COR-L47 (cell line): ENCODE measurements around the gene DLG2.
"Not testable (repeated sequence)": the region's sequence is repeated elsewhere in the genome, so short reads cannot be mapped to it uniquely, and the experiment has no call there.

Source experiments
- DNase-seq: peaks from one replicate; lab custom pipeline; 2025; lab: John Stamatoyannopoulos, UW

DLG2 gene

DNA sequence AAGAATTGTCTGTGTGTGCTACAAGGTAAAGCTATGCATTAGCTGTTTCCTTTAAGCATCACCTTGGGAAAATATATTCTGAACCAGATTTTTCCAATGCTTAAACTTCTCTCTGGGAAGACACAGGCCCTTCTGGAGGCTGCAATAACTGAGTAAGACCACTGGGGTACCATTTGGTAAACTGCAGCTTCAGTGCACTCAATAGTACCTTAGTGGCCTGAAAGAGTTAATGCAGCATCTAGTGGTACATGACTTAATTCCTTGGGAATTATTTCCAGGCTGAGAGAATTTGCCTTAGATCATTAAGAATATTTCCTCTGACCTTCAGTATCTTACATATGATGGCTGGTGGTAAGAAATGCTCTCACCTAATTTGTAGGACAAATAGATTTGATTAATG is 727.4 kb downstream of the DLG2 start:
- DNase-seq = no peak

DNA sequence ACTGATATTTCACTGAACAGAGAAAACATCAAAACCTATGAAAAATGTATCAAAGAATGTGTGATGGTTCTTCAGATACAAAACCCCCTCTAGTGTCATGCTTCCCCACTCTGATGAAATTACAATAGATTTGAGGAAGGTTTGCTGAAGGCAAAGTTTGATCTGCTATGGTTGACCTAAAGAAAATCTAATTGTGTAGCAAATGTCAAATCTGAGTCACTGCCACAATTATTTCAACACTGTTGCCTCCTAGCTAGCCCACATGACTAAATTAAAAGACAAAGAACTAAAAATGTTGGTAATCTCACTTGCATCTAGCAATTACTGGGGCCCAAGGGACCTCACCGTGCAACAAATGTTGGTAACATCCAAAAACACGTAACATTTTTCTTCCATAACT is 728.0 kb downstream of the DLG2 start:
- no peak for DNase-seq

DNA sequence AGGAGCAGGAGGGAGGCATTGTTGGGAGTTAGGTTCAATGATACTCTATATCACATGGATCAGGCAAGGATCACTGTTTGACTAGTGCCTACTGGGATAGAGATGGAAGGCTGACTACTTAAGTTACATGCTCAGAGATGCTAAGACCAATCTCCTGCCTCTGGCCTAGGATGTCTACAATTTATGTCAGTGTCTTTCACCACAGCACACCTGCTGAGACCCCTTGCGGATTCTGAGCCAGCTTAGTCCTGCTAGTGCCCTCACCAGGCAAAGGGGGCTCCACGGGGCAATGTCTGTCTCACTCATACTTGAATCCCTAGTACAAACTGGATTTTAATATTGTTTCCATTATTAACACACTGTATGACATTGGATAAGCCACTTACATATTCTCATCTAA is 732.5 kb downstream of the DLG2 start:
- no peak for DNase-seq

DNA sequence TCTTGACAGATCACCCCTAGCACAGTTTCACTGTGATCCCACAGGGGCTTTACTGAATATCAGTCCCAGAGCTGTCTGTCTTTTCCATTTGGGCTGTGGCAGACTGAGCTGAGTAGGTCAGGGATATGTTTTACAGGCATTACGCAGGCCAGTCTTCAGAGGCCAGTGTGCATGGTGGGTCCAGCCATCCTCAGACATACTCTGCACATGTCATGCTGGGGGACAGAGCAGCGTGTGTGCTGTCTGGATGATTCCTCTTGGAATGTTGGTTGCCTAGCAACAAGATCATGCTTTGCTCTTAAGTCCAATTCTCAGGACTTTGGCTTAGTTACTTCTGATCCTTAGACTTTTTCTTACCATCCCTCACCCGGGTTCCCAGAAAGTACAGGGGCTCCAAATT is 736.5 kb downstream of the DLG2 start:
- DNase-seq = no peak

DNA sequence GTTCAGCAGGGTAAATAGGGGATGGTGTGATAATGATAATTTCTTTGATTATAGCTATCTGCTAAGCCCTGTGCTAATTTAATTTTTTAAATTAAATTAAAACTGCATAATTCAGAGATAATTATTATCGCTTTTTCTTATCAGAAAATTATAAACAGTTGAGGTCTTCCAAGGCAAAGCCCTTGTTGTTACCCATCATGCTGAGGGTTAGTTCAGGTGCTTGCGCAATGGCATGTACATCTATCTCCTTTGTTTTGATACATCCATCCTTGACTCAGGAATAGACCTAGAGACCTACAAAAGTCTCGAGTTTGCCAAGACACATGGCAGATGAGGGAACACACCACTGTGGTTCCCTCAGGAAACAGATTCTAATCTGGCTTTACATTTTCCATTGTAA is 737.6 kb downstream of the DLG2 start:
- no peak for DNase-seq

DNA sequence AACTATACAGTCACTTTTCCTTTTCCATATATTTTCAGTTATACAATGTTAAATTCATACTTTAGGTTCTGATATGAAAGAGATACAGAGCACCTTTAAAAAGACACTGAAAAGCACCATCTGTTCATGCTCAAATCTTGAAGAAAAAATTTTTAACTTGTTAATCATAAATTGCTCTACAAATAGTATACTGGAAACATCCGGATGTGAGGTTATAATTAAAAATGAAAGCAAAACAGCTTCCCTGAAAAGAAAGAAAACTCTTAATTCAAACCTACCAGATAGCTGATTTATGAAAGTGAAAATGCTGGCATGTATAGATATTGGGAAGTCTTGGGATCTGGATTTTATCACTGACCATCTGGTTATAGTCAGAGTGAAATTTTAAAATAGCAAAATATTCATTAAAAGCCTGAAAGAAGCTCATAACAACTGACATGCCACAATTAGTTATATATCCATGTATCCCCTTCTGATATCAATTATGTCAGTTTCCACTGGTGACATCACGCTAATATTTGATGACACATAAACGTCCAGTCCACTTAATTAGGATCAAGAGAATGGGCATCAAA is 740.0 kb downstream of the DLG2 start:
- no peak for DNase-seq

DNA sequence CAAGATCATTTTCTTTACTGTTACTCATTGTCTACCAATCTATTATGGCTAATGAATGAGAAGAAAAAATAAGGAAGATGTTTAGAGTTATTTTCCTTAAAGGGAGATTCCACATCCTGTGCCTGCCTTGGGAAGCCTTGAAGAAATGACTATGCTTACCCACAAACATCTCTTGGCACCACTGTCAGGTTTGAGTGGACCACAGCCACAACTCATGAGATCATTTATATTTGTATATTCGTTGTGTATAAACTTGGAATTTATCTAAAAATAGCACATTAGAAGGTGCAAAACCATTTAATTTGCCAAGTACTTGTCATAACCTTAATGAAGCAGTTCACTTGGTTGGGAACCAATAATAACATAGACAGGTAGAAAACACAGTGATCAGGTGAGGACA is 740.8 kb downstream of the DLG2 start:
- DNase-seq = no peak

DNA sequence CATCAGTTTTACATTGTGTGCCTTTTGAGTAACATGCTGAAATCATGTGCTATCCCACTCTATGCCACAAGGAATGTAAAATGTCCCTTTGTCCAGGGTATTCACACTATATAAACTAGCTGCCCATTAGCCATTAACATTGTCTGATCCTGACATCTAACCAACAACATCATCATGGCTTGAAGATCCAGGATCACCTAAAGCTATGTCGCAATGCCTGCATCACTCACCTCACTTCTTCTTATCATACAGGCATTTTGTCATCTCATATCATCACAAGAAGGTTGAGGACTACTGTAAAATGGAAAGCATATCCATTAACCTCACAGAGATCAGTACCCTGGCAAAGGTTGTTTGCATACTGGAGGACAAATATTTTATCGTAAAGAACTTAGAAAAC is 742.3 kb downstream of the DLG2 start:
- no peak for DNase-seq

DNA sequence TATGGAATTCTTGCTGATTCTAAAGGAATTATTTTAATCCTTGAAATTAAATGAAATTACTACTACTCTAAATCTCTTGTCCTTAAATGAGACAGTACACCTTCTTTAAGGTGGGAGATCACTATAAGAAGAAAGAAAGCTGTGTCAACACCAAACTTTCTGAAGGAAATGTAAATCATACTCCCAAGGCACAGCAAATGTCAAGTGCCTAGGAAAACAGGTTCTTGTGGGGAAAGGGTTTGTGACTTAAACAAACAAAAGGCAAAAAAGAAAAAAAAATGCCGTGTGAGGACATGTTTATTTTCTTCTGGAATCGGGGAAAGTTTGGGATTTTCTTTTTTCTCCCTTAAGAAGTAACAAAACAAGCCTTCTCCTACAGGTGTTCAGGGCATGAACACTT is 745.1 kb downstream of the DLG2 start:
- DNase-seq = no peak

DNA sequence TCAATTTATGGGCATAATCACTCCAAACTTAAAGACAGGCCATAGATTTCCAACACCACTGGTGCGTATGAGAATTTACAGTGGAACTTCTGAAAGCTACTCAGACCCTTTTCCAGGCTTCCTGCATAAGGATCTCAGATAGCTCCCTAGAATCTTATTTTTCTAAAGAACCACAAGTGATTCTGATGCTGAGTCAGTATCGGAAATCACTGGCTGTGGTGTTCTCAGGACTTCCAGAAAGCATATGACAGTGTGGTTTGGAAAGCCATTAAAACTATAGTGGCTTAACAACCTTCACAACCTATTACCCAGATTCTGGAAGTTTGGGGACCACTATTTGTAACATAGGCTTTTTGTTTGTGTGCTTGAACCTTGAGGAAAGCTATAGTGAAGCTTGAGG is 756.0 kb downstream of the DLG2 start:
- no peak for DNase-seq

DNA sequence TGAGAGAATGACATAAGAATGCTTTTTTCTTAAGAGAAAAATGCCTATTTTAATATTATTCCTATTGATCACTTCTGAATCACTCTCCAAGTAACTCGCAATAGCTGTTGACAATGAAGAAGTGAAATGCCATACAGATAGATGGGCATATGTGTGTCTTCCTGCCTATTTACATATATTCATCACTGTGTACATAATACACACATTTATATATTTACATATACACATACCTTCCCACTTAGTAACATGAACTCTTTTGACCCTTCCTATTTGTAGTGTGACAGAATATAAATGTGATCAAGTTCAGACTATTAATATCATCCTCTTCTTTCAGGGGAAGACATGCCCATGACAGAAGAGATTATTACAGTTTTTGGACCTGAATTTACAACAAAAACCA is 756.7 kb downstream of the DLG2 start:
- DNase-seq = no peak

DNA sequence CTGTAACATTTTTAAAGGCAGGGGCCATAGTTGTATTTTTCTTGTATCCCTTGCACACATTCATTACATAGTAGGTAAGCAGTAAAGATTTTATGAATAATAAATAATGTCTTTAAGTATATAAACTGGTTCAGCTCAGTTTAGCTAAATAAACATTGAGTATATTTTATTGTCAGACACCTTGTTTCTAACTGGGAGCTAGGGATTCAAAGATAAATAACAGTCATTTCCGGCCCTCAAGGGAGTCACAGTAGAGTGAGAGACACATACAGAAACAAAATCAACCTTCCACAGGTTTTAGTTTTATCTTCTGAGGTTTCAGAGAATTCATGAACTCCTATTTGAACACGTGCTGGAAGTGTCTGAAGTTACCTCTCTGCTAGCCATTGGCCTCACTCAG is 760.2 kb downstream of the DLG2 start:
- DNase-seq = no peak

DNA sequence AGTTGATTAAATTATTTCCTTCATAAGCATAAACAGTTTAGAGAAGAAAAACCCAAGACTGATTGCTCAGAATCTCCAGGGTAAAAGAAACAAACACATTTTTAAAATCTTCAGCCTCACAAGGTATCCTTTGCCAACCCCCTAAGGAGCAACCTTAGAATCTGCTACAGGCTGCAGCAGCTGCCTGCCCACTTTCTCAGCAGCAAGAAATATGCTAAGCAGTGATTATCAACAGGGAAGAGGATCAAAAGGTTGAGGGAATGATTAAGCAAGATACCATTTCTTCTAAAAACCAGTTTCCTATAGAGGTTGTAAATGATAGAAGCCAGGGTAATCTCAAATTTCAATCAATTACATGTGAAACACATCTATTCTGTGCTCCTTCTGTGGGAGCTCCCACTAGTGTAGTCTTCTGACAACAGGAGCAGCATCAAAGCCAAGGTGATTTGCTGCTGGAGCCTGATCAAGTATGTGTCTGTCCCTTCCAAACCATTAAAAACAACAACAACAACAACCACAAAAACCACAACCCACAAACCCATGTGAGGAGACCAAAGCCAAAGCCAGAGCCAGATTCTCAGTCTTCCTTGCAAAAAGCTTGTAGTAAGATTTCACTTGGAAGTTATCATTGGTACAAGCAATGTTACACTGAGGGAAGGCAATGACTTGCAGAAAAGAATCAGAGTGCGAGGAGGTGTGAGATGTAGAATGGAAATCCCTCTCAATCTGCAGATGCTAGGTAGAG is 761.2 kb downstream of the DLG2 start:
- DNase-seq = no peak

DNA sequence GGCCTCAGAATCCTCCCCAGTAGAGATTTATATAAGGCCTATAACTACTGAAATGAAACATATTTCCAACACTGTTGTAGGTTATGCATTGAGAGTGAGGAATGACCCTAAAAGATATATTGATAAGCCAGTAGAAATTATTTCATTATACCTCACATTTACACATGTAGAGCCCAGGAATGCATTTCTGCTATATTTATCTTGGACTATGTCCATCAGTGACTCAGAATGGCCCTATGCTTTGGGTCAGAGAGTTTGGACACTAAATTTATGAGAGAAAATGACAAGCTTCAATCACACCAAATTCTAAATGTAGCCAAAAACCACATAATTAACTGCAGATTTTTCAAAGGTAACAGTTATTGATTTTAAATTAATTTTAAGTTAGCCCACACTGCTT is 761.9 kb downstream of the DLG2 start:
- DNase-seq = no peak

DNA sequence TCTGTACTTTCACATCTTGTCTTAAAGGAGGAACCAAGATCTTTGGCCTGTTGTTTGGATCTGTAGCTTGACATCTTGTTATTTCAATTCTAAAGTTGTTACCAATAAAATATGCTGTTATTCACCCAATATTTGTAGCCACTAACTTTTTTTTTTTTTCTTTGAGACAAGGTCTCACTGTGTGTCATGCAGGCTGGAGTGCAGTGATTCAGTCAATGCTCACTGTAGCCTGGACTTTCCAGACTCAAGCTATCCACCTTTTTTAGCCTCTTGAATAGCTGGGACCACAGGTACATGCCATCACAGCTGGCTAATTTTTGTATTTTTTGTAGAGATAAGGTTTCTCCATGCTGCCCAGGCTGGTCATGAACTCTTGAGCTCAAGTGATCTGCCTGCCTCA is 769.4 kb downstream of the DLG2 start:
- DNase-seq = no peak

DNA sequence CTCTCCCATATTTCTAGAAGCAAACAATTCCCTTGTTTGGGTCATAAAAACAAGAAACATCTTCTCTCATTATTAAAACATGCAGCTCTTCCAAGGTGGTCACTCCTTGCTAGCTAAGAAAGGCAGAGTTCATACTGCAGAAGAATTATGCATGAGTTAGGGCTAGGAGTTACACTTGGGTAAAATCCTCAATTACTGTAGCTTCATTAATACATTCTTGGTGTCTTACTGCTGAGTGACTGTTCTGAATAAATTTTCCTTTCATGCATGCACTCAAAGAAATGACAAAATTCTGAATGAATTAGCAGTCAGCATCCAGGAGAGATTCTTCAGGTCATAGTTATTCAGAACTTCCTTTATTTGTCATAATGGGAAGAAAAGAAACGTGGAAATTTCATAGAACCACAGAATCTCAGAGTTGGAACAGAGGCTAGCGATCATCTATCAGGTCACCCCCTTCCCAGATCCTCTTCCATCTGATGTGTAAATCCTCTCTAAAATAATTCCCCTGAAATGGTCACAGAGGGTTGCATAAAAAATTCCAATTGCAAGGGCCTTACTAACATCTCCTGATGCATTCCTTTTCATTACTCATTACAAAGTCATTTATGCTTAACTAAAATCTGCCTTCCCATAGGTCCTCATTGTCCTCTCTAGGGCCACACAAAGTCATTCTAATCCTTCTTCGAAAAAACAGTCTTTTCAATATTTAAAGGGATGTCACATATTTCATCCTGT is 771.5 kb downstream of the DLG2 start:
- no peak for DNase-seq

DNA sequence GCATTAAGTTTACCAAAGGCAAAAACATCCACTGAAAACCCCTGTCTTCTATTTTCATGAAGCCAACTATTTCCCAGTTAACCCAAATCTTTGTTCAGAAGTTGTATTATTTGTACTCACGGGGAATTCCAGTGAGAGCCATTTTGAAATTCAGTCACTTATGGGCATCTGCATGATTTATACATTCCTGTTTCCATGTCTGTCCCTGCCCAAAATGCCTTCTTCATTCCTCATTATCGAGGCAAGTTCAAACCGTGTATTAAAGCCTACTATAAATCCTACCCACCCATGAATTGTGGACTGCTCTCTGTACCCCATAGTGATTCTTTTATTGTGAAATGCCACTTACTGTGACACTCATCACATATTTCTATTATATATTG is 772.7 kb downstream of the DLG2 start:
- no peak for DNase-seq

DNA sequence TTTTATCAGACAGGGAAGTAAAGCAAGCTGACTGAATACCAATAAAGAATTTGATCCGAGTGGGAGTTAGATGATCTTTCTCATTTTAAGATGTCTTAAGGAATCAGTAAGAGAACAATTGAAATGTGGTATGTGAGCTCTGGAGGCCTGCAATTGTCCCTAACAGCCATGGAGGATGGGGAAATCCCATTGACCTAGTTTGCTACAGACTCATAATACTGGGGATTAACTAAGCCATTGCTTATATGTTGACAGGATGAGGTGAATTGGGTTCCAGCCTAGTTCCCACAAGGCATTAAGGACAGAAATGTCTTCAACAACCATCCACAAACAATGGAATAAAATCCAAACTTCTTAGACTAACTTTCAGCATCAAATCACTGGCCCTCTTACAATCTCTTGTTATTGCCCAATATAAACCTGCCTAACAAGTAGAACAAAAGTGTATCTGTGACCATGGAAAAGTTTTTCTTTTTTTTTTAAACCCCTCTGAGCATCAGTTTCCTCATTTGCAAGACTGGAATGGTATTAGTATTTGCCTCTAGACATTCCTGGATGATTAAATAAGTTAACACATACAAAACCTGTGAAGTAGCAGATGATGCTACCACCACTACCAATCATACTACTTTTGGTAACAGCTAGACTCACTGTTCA is 773.2 kb downstream of the DLG2 start:
- DNase-seq = no peak

DNA sequence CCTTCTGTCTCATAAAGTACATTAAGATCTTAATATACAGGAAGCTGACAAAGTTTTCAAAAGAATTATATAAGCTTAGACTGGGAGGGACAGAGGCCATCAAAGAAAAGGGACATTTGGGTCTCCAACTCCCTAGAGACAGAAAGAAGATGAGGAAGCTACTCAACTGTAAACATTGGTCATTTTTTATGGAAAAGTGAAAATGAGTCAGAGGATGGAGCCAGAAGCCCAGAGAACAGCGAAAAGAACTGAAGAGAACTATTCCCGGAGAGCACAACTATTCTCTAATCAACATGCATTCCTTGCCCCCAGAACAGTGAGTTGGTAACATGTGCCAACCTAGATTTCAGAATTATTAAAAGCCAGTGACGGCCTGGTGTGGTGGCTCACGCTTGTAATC is 779.3 kb downstream of the DLG2 start:
- no peak for DNase-seq

DNA sequence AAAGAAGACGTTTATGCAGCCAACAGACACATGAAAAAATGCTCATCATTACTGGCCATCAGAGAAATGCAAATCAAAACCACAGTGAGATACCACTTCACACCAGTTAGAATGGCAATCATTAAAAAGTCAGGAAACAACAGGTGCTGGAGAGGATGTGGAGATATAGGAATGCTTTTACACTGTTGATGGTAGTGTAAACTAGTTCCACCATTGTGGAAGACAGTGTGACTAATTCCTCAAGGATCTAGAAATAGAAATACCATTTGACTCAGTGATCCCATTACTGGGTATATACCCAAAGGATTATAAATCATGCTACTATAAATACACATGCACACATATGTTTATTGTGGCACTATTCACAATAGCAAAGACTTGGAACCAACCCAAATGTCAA is 786.9 kb downstream of the DLG2 start:
- DNase-seq = not testable (repeated sequence)

DNA sequence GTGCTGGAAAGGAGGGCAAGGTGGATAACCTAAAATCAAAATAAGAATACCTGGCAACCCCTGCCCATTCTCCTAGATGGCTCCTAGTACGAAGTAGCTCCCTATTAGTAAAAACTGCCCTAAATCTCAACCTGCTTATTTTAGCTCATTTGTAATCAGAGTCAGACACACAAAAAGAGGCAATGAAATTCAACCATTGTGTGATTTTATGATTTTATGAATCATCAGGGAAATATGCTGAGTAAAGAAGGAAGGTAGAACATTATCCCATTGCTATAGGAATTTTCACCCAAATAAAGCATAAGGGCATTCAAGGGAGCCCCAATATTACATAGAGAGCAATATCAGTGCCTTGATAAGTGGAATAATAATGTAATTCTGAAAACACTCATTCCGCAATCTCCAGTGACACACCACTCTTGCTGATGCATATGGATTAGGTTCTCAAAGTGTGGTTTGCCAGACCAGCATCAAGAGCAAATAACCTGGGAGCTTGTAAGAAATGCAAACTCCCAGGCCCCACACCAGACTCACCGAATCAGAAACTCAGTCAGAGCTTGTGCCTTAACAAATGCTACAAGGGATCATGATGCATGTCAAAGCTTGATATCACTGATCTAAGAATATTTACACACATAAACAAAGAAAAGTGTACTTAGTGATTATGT is 789.6 kb downstream of the DLG2 start:
- DNase-seq = no peak

DNA sequence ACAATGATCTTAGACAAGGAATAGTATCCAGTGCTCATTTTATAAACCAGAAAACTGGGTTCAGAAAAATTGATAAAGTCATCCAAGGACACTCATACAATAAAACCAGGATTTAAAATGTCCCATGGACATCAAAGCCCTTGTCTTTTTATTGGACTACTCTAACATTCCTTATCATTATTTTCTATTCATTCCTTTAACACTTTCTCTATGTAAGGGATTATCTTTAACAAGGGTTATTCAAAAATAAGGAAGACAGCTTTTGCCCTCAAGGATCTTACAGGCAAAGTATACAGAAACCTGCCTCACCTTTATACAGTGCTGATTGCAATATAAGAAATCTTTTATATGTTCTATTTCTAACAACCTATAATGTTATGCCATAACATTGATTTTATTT is 790.8 kb downstream of the DLG2 start:
- no peak for DNase-seq
